RWPE2 (cell line): ENCODE data around the gene GLDN.

Experiments
- ATAC-seq: fragments of 200-7000 bp; cut with Tn5 transposase; 3 replicates; pipeline ENCODE4 v1.9.1; 2021; ENCODE audit warnings: low read depth
- DNase-seq: peaks from one replicate; pipeline ENCODE4 v3.0.0-alpha.2; 2020; ENCODE audit warnings: low spot score
- H3K27ac ChIP-seq: fragments of 450-650 bp; 2 replicates; pipeline ENCODE4 v1.5.1; 2017; ENCODE audit warnings: mild to moderate bottlenecking; ENCODE audit not compliant: poor library complexity, severe bottlenecking
- H3K27me3 ChIP-seq: fragments of 250-450 bp; sonication (Bioruptor Pico); 2 replicates; pipeline ENCODE4 v1.5.1; 2021; ENCODE audit warnings: mild to moderate bottlenecking, moderate library complexity; ENCODE audit not compliant: insufficient read depth, poor library complexity, severe bottlenecking
- H3K36me3 ChIP-seq: fragments of 250-450 bp; sonication (Bioruptor Pico); 2 replicates; pipeline ENCODE4 v1.5.1; 2020; ENCODE audit warnings: low read depth, mild to moderate bottlenecking, moderate library complexity
- H3K4me1 ChIP-seq: fragments of 250-450 bp; sonication (Bioruptor Pico); 2 replicates; pipeline ENCODE4 v1.5.1; 2021; ENCODE audit warnings: mild to moderate bottlenecking, moderate library complexity; ENCODE audit not compliant: insufficient read depth, poor library complexity, severe bottlenecking
- H3K4me3 ChIP-seq: fragments of 250-450 bp; sonication (Bioruptor Pico); 2 replicates; pipeline ENCODE4 v1.5.1; 2021; ENCODE audit warnings: mild to moderate bottlenecking, moderate library complexity; ENCODE audit not compliant: severe bottlenecking
- H3K9me3 ChIP-seq: fragments of 250-450 bp; sonication (Bioruptor Pico); 2 replicates; pipeline ENCODE4 v1.5.1; 2021; ENCODE audit warnings: mild to moderate bottlenecking, moderate library complexity; ENCODE audit not compliant: severe bottlenecking
- TF ChIP-seq, protein P1 (sequence below): fragments of 450-650 bp; IDR thresholded peaks from one replicate; pipeline ENCODE4 v1.5.1; 2017; ENCODE audit warnings: mild to moderate bottlenecking, moderate library complexity; ENCODE audit not compliant: poor library complexity, severe bottlenecking

The GLDN gene

DNA sequence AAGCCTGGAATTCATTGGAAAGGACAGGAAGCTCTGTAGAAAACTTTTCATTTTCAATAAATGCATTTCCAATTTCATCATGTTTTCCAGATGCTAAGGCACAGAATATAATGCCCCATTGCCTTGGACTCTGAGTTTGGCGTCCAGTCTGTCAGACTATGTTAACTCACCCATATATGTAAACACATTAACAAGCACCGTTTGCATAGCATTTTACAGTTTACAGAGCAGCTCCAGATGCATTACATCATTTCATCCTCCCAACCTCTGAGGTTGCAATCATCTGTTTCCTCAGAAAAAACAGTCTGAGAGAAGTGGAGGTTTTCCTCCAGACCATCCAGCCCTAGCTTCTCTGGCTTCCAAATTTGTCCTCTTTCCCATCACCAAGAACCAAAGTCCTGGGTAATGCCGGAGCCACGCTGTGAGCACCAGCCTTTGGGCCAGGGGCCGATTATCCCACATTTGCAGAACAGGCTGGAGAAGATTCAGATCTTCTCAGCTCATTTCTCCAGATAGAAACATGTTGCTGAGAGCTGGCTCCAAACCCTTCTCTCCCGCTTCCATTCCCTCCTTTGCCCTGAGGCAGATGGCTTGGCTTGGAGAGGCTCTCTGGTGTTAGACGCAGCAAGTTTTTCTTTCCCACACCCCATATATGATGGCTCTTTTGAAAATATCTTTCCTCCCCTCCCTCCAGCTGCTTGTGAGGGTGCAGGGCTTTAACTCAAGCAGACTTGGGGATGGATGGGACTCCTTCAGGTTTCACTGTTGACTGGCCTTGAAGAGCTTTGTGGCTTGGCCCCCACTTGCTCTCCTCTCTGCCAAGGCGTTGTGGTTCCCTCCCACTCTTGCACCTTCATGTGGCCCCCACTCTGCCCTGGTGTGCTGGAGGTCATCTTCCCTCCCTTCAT, 29.0 kb upstream of the GLDN start:
- ATAC-seq (peak; percentile 7; the same call in 1 of the 3 replicates), DNase-seq (no peak)
- H3K9me3 ChIP-seq: no peaks in the 10 kb centered on the region
- H3K27me3 ChIP-seq: no peaks in the 10 kb centered on the region
- H3K4me1 ChIP-seq: no peaks in the 10 kb centered on the region
- H3K4me3 ChIP-seq: no peak overlapping the region
- no peak overlapping the region for H3K27ac ChIP-seq
- TF ChIP-seq, protein P1, sequence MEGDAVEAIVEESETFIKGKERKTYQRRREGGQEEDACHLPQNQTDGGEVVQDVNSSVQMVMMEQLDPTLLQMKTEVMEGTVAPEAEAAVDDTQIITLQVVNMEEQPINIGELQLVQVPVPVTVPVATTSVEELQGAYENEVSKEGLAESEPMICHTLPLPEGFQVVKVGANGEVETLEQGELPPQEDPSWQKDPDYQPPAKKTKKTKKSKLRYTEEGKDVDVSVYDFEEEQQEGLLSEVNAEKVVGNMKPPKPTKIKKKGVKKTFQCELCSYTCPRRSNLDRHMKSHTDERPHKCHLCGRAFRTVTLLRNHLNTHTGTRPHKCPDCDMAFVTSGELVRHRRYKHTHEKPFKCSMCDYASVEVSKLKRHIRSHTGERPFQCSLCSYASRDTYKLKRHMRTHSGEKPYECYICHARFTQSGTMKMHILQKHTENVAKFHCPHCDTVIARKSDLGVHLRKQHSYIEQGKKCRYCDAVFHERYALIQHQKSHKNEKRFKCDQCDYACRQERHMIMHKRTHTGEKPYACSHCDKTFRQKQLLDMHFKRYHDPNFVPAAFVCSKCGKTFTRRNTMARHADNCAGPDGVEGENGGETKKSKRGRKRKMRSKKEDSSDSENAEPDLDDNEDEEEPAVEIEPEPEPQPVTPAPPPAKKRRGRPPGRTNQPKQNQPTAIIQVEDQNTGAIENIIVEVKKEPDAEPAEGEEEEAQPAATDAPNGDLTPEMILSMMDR: no peak
- H3K36me3 ChIP-seq: no peaks in the 10 kb centered on the region

GRCh38 chr15:51313074-51313393, 28.4 kb upstream of the GLDN start:
- DNase-seq (no peak), ATAC-seq (peak; percentile 83)
- no peak overlapping the region for H3K27ac ChIP-seq

GRCh38 chr15:51313644-51314280, 27.7 kb upstream of the GLDN start:
- Histone ChIP-seq H3K27me3 (no peaks in the 10 kb centered on the region), H3K27ac (no peak overlapping the region), H3K4me3 (no peak overlapping the region), H3K9me3 (no peaks in the 10 kb centered on the region), H3K36me3 (no peaks in the 10 kb centered on the region), H3K4me1 (no peaks in the 10 kb centered on the region)
- DNase-seq: no peak
- TF ChIP-seq, protein P1: no peak
- ATAC-seq: no peak

More at GRCh38 chr15:51313074-51313393, 28.4 kb upstream of the GLDN start:
- Histone ChIP-seq H3K27me3 (no peaks in the 10 kb centered on the region), H3K9me3 (no peaks in the 10 kb centered on the region), H3K4me1 (no peaks in the 10 kb centered on the region), H3K4me3 (no peak overlapping the region), H3K36me3 (no peaks in the 10 kb centered on the region)
- TF ChIP-seq, protein P1: no peak

- TF ChIP-seq, protein P1: no peak
- Histone ChIP-seq H3K9me3 (no peaks in the 10 kb centered on the region), H3K4me1 (no peaks in the 10 kb centered on the region), H3K27ac (no peak overlapping the region), H3K27me3 (no peaks in the 10 kb centered on the region), H3K36me3 (no peaks in the 10 kb centered on the region), H3K4me3 (no peak overlapping the region)
- ATAC-seq (no peak), DNase-seq (no peak)
These were observed 26.8 kb upstream of the GLDN start for GRCh38 chr15:51314391-51315337.
